Loucy (cell line): Measurements from ENCODE around the gene COPS3.

Experiments
- H2AFZ ChIP-seq: fragments of 200-600 bp; sonication (generic); 2 replicates; pipeline ENCODE4 v1.6.0; 2016; ENCODE audit warnings: antibody characterized with exemption, mild to moderate bottlenecking, low read length, moderate library complexity
- H3F3A ChIP-seq: fragments of 200-600 bp; 2 replicates; pipeline ENCODE4 v1.6.0; 2016; ENCODE audit warnings: antibody characterized with exemption, low read depth, mild to moderate bottlenecking
- H3K27me3 ChIP-seq: fragments of 200-600 bp; sonication (generic); 2 replicates; pipeline ENCODE4 v1.6.1; 2014; ENCODE audit warnings: low read length, mild to moderate bottlenecking; ENCODE audit not compliant: insufficient read depth, poor library complexity, severe bottlenecking
- H3K36me3 ChIP-seq: fragments of 200-600 bp; sonication (generic); 2 replicates; pipeline ENCODE4 v1.6.1; 2016; ENCODE audit warnings: low read length; ENCODE audit not compliant: insufficient read depth
- H3K4me1 ChIP-seq: fragments of 200-600 bp; sonication (generic); 2 replicates; pipeline ENCODE4 v1.5.1; 2014; ENCODE audit warnings: low read length, mild to moderate bottlenecking; ENCODE audit not compliant: insufficient read depth, poor library complexity, severe bottlenecking
- H3K4me2 ChIP-seq: fragments of 200-600 bp; sonication (generic); 2 replicates; pipeline ENCODE4 v1.6.0; 2014; ENCODE audit warnings: antibody characterized with exemption, low read length, low read depth, mild to moderate bottlenecking; ENCODE audit not compliant: poor library complexity, severe bottlenecking
- H3K4me3 ChIP-seq: fragments of 200-600 bp; sonication (generic); 2 replicates; pipeline ENCODE4 v1.5.1; 2014; ENCODE audit warnings: low read length, mild to moderate bottlenecking, mixed read lengths; ENCODE audit not compliant: poor library complexity, severe bottlenecking
- H3K79me2 ChIP-seq: fragments of 200-600 bp; sonication (generic); 2 replicates; pipeline ENCODE4 v1.6.1; 2014; ENCODE audit warnings: low read length; ENCODE audit not compliant: insufficient read depth
- H3K9ac ChIP-seq: fragments of 200-600 bp; sonication (generic); 2 replicates; pipeline ENCODE4 v1.6.0; 2014; ENCODE audit warnings: mild to moderate bottlenecking, low read depth, low read length, moderate library complexity; ENCODE audit not compliant: poor library complexity, severe bottlenecking
- H3K9me2 ChIP-seq: fragments of 200-600 bp; sonication (generic); replicated peaks from 2 replicates; pipeline ENCODE4 v1.6.1; 2016; ENCODE audit warnings: low read depth, low read length, mixed read lengths
- H3K9me3 ChIP-seq: fragments of 200-600 bp; sonication (generic); 2 replicates; pipeline ENCODE4 v1.6.1; 2014; ENCODE audit warnings: mild to moderate bottlenecking, antibody characterized with exemption, low read length, low read depth; ENCODE audit not compliant: insufficient read depth
- H4K20me1 ChIP-seq: fragments of 200-600 bp; sonication (generic); 2 replicates; pipeline ENCODE4 v1.6.0; 2014; ENCODE audit warnings: antibody characterized with exemption, low read length, mild to moderate bottlenecking; ENCODE audit not compliant: insufficient read depth, poor library complexity, severe bottlenecking
- CTCF ChIP-seq: fragments of 200-600 bp; sonication (generic); conservative IDR thresholded peaks from 2 replicates; pipeline ENCODE4 v1.5.1; 2014; ENCODE audit warnings: mild to moderate bottlenecking, antibody characterized with exemption, low read length
- EZH2phosphoT487 ChIP-seq: fragments of 200-600 bp; IDR thresholded peaks from 2 replicates; pipeline ENCODE4 v1.6.1; 2018; ENCODE audit warnings: antibody characterized with exemption, mild to moderate bottlenecking, moderate library complexity, borderline replicate concordance

The COPS3 gene

GRCh38 chr17:17269926-17270773 is 10.9 kb downstream of the COPS3 start:
- Histone ChIP-seq H3K9me3 (no peaks in the 10 kb centered on the region), H3K4me2 (no peak overlapping the region), H3K79me2 (peaks cover 27% of the 10 kb centered on the region; the same call in 1 of the 2 replicates), H3K27me3 (no peaks in the 10 kb centered on the region), H4K20me1 (peaks cover 23% of the 10 kb centered on the region), H3K4me1 (no peaks in the 10 kb centered on the region), H3K9ac (no peak overlapping the region), H3K9me2 (no peaks in the 10 kb centered on the region), H3K36me3 (peaks cover 81% of the 10 kb centered on the region), H2AFZ (no peak overlapping the region), H3F3A (no peaks in the 10 kb centered on the region; the same call in 1 of the 2 replicates), H3K4me3 (no peak overlapping the region)
- TF ChIP-seq CTCF (peak; percentile 61), EZH2phosphoT487 (no peak)

GRCh38 chr17:17264430-17264829 is 16.6 kb downstream of the COPS3 start:
- H3K27me3 ChIP-seq: no peaks in the 10 kb centered on the region
- no peak overlapping the region for H2AFZ ChIP-seq
- H3K9ac ChIP-seq: no peak overlapping the region
- no peaks in the 10 kb centered on the region for H3K9me3 ChIP-seq
- H3K4me3 ChIP-seq: no peak overlapping the region
- H3K4me1 ChIP-seq: no peaks in the 10 kb centered on the region
- peaks cover 4% of the 10 kb centered on the region for H4K20me1 ChIP-seq
- no peak for TF ChIP-seq CTCF
- TF ChIP-seq EZH2phosphoT487: no peak
- no peak overlapping the region for H3K4me2 ChIP-seq
- H3F3A ChIP-seq: no peaks in the 10 kb centered on the region
- no peaks in the 10 kb centered on the region for H3K79me2 ChIP-seq
- peaks cover 78% of the 10 kb centered on the region for H3K36me3 ChIP-seq
- no peaks in the 10 kb centered on the region for H3K9me2 ChIP-seq

- peaks cover 64% of the 10 kb centered on the region for H3K36me3 ChIP-seq
- TF ChIP-seq EZH2phosphoT487 (no peak), CTCF (no peak)
Measured at GRCh38 chr17:17258998-17259397, 22.0 kb downstream of the COPS3 start.

More at GRCh38 chr17:17258998-17259397, 22.0 kb downstream of the COPS3 start:
- Histone ChIP-seq H2AFZ (no peak overlapping the region), H3K79me2 (no peaks in the 10 kb centered on the region), H3K9ac (no peak overlapping the region), H3K9me3 (no peaks in the 10 kb centered on the region), H3F3A (no peaks in the 10 kb centered on the region), H3K4me3 (no peak overlapping the region), H3K27me3 (no peaks in the 10 kb centered on the region), H3K9me2 (no peaks in the 10 kb centered on the region), H3K4me2 (no peak overlapping the region), H4K20me1 (peaks cover 4% of the 10 kb centered on the region), H3K4me1 (no peaks in the 10 kb centered on the region)
